HG02852 (cell line): ENCODE data around the gene PITX1.

ENCODE experiments used
- ATAC-seq: cut with Tn5 transposase; IDR thresholded peaks from one replicate; pipeline ENCODE4 v1.9.1; 2021; ENCODE audit warnings: mild to moderate bottlenecking, moderate library complexity; ENCODE audit not compliant: unreplicated experiment

Gene PITX1

GRCh38 chr5:135030123-135030955 lies 3.7 kb downstream of the PITX1 start:
- no peak for ATAC-seq

GRCh38 chr5:135029477-135030122 lies 4.4 kb downstream of the PITX1 start:
- ATAC-seq, result no peak

- no peak for ATAC-seq
Observed at GRCh38 chr5:135028791-135029476, 5.1 kb downstream of the PITX1 start.

GRCh38 chr5:135027697-135028615 lies 6.1 kb downstream of the PITX1 start:
- no peak for ATAC-seq

GRCh38 chr5:135027266-135027696 lies 6.7 kb downstream of the PITX1 start:
- ATAC-seq, result no peak

GRCh38 chr5:135026645-135027265 lies 7.3 kb downstream of the PITX1 start:
- ATAC-seq, result no peak

- ATAC-seq, result no peak
Observed at GRCh38 chr5:135025730-135026644, 8.0 kb downstream of the PITX1 start.

GRCh38 chr5:135024956-135025729 lies 8.9 kb downstream of the PITX1 start:
- ATAC-seq, result no peak

- no peak for ATAC-seq
Observed at GRCh38 chr5:135020111-135020895, 13.7 kb downstream of the PITX1 start.

- no peak for ATAC-seq
Observed at GRCh38 chr5:135019314-135019713, 14.7 kb downstream of the PITX1 start.

GRCh38 chr5:135018457-135018856 lies 15.6 kb downstream of the PITX1 start:
- ATAC-seq, result no peak

- no peak for ATAC-seq
Observed at GRCh38 chr5:135016861-135017290, 17.2 kb downstream of the PITX1 start.

- no peak for ATAC-seq
Observed at GRCh38 chr5:135015942-135016341, 18.1 kb downstream of the PITX1 start.

GRCh38 chr5:135013947-135014570 lies 20.0 kb downstream of the PITX1 start:
- ATAC-seq, result no peak

GRCh38 chr5:135013445-135013844 lies 20.6 kb downstream of the PITX1 start:
- ATAC-seq, result no peak

- no peak for ATAC-seq
Observed at GRCh38 chr5:135012951-135013391, 21.1 kb downstream of the PITX1 start.

- no peak for ATAC-seq
Observed at GRCh38 chr5:135012033-135012588, 21.9 kb downstream of the PITX1 start.
